Measurements from ENCODE around the gene GPC5.

DNA sequence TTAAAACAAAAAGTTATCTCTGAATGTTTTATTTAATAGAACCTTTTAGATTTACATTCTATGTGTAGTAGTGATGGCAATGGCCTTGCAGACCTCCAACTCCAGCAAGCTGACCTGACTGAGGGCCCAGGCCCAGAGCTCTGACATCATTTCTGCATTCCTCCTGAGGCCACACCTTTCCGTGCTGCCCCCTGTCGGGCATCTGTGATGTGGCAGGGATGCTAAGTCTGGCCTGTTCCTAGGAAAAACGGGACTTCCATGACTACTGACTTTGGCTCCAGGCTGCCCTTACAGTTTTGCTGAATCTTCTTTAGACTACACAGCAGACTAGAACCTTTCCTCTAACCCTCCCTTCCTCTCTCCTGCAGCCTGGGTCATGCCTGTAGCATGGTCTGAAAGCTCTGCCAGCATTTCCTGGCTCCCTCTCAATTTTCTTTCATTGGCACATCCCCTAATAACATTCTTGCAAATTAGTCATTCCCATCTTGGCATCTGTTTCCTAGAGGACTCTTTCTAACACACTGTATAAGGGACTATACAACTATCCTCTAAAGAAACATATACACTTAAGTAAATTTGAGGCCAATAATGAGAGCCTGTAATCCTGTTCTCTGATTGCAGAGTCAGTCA, 249.1 kb downstream of the GPC5 start:
- TF ChIP-seq SUZ12 (IDR thresholded peaks at IDR 0.05; ENCODE audit: low read length), result no peak
- TF ChIP-seq, protein P1, sequence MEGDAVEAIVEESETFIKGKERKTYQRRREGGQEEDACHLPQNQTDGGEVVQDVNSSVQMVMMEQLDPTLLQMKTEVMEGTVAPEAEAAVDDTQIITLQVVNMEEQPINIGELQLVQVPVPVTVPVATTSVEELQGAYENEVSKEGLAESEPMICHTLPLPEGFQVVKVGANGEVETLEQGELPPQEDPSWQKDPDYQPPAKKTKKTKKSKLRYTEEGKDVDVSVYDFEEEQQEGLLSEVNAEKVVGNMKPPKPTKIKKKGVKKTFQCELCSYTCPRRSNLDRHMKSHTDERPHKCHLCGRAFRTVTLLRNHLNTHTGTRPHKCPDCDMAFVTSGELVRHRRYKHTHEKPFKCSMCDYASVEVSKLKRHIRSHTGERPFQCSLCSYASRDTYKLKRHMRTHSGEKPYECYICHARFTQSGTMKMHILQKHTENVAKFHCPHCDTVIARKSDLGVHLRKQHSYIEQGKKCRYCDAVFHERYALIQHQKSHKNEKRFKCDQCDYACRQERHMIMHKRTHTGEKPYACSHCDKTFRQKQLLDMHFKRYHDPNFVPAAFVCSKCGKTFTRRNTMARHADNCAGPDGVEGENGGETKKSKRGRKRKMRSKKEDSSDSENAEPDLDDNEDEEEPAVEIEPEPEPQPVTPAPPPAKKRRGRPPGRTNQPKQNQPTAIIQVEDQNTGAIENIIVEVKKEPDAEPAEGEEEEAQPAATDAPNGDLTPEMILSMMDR (IDR thresholded peaks at IDR 0.05; ENCODE audit: control extremely low read depth in 1 of 3, insufficient read depth in 1 of 3, low read depth in 1 of 3, low read length in 3 of 3), result peak; percentile 72 to 91 (median 89)
- peak; percentile 47 to 63; a peak in 3 of 4 replicates for TF ChIP-seq RAD21 (IDR thresholded peaks at IDR 0.05 in 1 of 2, conservative IDR thresholded peaks at IDR 0.05 in 1 of 2; ENCODE audit: low read depth in 2 of 2, low read length in 2 of 2)
- TF ChIP-seq TCF12 (IDR thresholded peaks at IDR 0.05; ENCODE audit: low read depth, low read length), result no peak
- TF ChIP-seq RXRA (IDR thresholded peaks at IDR 0.05; ENCODE audit: insufficient read depth, low read depth, low read length), result no peak
- TF ChIP-seq EZH2 (IDR thresholded peaks at IDR 0.05; ENCODE audit: low read depth, low read length, severe bottlenecking), result no peak

Data from H1 (cell line).